ENCODE results near the gene CLSTN3.
A peak's percentile ranks its signal among the peaks of the same experiment; 100 is the strongest.
"Not testable (repeated sequence)": the region's sequence is repeated elsewhere in the genome, so short reads cannot be mapped to it uniquely, and the experiment has no call there.

CLSTN3 gene

GRCh38 chr12:7154042-7154441, 23.9 kb downstream of the CLSTN3 start:
- DNase-seq: no peak

GRCh38 chr12:7154901-7155470, 24.8 kb downstream of the CLSTN3 start:
- DNase-seq: no peak

GRCh38 chr12:7155471-7156034, 25.4 kb downstream of the CLSTN3 start:
- DNase-seq: no peak

- DNase-seq: no peak
These were observed 26.4 kb downstream of the CLSTN3 start for GRCh38 chr12:7156259-7157197.

- DNase-seq: no peak
These were observed 27.2 kb downstream of the CLSTN3 start for GRCh38 chr12:7157391-7157790.

- DNase-seq: no peak
These were observed 28.8 kb downstream of the CLSTN3 start for GRCh38 chr12:7158781-7159609.

GRCh38 chr12:7160183-7160582, 30.0 kb downstream of the CLSTN3 start:
- DNase-seq: no peak

- no peak for DNase-seq
These were observed 31.2 kb downstream of the CLSTN3 start for GRCh38 chr12:7161327-7161726.

- DNase-seq: no peak
These were observed 31.6 kb downstream of the CLSTN3 start for GRCh38 chr12:7161811-7162210.

GRCh38 chr12:7162691-7163114, 32.5 kb downstream of the CLSTN3 start:
- peak; percentile 7 for DNase-seq

- DNase-seq: no peak
These were observed 39.8 kb downstream of the CLSTN3 start for GRCh38 chr12:7169951-7170350.

- DNase-seq: no peak
These were observed 41.7 kb downstream of the CLSTN3 start for GRCh38 chr12:7171854-7172253.

GRCh38 chr12:7175493-7175892, 45.3 kb downstream of the CLSTN3 start:
- DNase-seq: no peak

GRCh38 chr12:7176595-7176994, 46.4 kb downstream of the CLSTN3 start:
- DNase-seq: no peak

GRCh38 chr12:7178481-7178880, 48.3 kb downstream of the CLSTN3 start:
- DNase-seq: no peak

GRCh38 chr12:7180685-7181084, 50.5 kb downstream of the CLSTN3 start:
- DNase-seq: no peak

GRCh38 chr12:7186058-7186457, 55.9 kb downstream of the CLSTN3 start:
- DNase-seq: not testable (repeated sequence)

GRCh38 chr12:7188562-7189397, 58.6 kb downstream of the CLSTN3 start:
- DNase-seq: peak; percentile 45

GRCh38 chr12:7189398-7190267, 59.5 kb downstream of the CLSTN3 start, which contains the start of gene PEX5:
PEX5 (plus strand) TSS chr12:7189686; CDS start chr12:7190378, 692 bp downstream.
- DNase-seq: peak; percentile 81

GRCh38 chr12:7190268-7191055, 60.3 kb downstream of the CLSTN3 start:
- peak; percentile 2 for DNase-seq
